ENCODE measurements around the gene PLXNC1. TPM values are rescaled to one million over a fixed set of nuclear protein-coding genes. Genes with fewer than 3 reads are reported as not detected.

PLXNC1 gene
- total RNA-seq, 1 donor from 2014 or later = under 0.01 TPM

DNA sequence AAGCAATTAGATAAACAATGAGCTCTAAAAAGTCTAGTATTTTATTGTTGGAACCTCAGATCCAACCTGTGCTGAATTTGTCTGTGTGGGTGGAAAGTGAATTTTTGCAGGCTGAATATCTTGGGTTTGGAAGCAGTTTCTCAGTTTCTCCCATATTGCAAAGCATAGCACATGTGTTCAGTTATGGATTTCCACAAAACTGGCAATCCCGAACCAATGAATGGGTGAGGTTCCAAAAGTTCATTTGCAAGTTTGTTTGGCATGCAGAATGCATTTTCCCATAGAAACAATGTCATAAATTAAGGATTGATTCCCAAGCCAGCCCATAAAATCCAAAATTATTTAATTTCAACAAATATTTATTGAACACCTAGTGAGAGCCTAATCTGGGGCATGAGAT is 43.4 kb downstream of the PLXNC1 start:
- FAIRE-seq = no peak
- DNase-seq (ENCODE audit: low read depth) = no peak
- no peaks in the 10 kb centered on the region for H3K36me3 ChIP-seq (ENCODE audit: control insufficient read depth, insufficient read depth, low read length)
- no peak for TF ChIP-seq CTCF (IDR thresholded peaks at IDR 0.05; ENCODE audit: insufficient read depth, low read length, severe bottlenecking)
- H3K4me3 ChIP-seq (ENCODE audit: low read depth, low read length) = no peak overlapping the region
- peaks cover 2% of the 10 kb centered on the region for H3K27me3 ChIP-seq (ENCODE audit: control insufficient read depth, insufficient read depth, low read length)

GRCh38 chr12:94192506-94192905 is 44.1 kb downstream of the PLXNC1 start:
- peaks cover 2% of the 10 kb centered on the region for H3K27me3 ChIP-seq (ENCODE audit: control insufficient read depth, insufficient read depth, low read length)
- no peak for TF ChIP-seq CTCF (IDR thresholded peaks at IDR 0.05; ENCODE audit: insufficient read depth, low read length, severe bottlenecking)
- H3K36me3 ChIP-seq (ENCODE audit: control insufficient read depth, insufficient read depth, low read length) = no peaks in the 10 kb centered on the region
- FAIRE-seq (no peak), DNase-seq (ENCODE audit: low read depth) (peak; percentile 50)
- H3K4me3 ChIP-seq (ENCODE audit: low read depth, low read length) = no peak overlapping the region

DNA sequence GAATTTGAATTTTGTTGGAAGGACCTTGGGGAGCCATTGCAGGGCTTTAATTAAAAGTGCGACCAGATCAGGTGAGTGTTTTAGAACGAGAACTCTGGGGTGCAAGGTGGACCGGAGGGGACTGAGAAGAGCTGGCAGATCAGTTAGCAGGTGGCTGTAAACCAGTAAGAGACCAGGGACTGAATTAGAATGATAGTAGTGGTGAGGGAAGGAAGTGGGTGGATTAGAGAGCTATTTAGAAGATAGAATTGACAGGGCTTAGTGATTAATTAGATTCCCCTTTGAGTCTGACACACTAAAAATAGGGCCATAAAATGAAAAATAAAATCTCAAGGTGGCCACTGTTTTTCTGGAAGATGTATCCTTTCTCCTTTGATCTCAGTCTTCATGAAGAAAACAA is 44.8 kb downstream of the PLXNC1 start:
- no peak for TF ChIP-seq CTCF (IDR thresholded peaks at IDR 0.05; ENCODE audit: insufficient read depth, low read length, severe bottlenecking)
- peaks cover 2% of the 10 kb centered on the region for H3K27me3 ChIP-seq (ENCODE audit: control insufficient read depth, insufficient read depth, low read length)
- no peak for FAIRE-seq
- H3K4me3 ChIP-seq (ENCODE audit: low read depth, low read length) = no peak overlapping the region
- no peaks in the 10 kb centered on the region for H3K36me3 ChIP-seq (ENCODE audit: control insufficient read depth, insufficient read depth, low read length)
- DNase-seq (ENCODE audit: low read depth) = no peak

GRCh38 chr12:94195483-94195882 is 47.1 kb downstream of the PLXNC1 start:
- FAIRE-seq = peak; percentile 62
- TF ChIP-seq CTCF (IDR thresholded peaks at IDR 0.05; ENCODE audit: insufficient read depth, low read length, severe bottlenecking) = no peak
- no peak for DNase-seq (ENCODE audit: low read depth)

DNA sequence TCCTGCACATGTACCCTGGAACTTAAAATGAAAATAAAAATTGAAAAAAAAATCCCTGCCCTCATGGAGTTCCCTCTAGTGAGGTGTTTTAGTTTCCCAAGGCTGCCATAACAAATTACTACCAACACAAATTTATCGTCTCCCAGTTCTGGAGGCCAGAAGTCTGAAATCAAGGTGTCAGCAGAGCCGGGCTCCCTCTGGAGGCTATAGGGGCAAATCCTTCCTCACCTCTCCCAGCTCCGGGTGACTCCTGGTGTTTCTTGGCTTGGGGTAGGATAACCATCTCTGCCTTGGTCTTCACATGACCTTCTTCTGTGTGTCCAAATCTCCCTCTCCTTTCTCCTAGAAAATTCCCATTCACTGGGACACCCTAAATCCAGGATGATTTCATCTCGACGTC is 50.1 kb downstream of the PLXNC1 start:
- peaks cover 2% of the 10 kb centered on the region for H3K27me3 ChIP-seq (ENCODE audit: control insufficient read depth, insufficient read depth, low read length)
- no peak overlapping the region for H3K4me3 ChIP-seq (ENCODE audit: low read depth, low read length)
- DNase-seq (ENCODE audit: low read depth) = no peak
- no peaks in the 10 kb centered on the region for H3K36me3 ChIP-seq (ENCODE audit: control insufficient read depth, insufficient read depth, low read length)
- TF ChIP-seq CTCF (IDR thresholded peaks at IDR 0.05; ENCODE audit: insufficient read depth, low read length, severe bottlenecking) = no peak
- no peak for FAIRE-seq

More at GRCh38 chr12:94195483-94195882, 47.1 kb downstream of the PLXNC1 start:
- Histone ChIP-seq H3K4me3 (ENCODE audit: low read depth, low read length) (no peak overlapping the region), H3K27me3 (ENCODE audit: control insufficient read depth, insufficient read depth, low read length) (peaks cover 2% of the 10 kb centered on the region), H3K36me3 (ENCODE audit: control insufficient read depth, insufficient read depth, low read length) (no peaks in the 10 kb centered on the region)

DNA sequence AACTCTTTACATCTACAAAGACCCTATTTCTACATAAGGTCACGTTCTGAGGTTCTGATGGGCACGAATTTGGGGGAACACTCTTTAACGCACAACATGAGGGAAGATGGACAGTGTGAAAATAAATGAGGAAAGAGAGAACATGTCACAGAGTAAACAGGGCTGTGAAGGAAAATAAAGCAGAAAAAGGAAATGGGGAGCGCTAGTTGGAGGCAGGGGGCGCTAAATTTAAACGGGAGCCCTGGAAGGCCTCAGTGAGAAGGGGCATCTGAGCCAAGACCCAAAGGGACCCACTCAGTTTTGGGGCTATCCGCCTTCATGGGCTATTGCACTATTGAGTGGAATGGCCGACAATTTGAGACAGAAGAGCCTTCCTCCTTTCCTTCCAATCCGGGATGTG is 50.5 kb downstream of the PLXNC1 start:
- TF ChIP-seq CTCF (IDR thresholded peaks at IDR 0.05; ENCODE audit: insufficient read depth, low read length, severe bottlenecking) = no peak

More for the DNA sequence above, 50.5 kb downstream of the PLXNC1 start:
- Histone ChIP-seq H3K4me3 (ENCODE audit: low read depth, low read length) (no peak overlapping the region), H3K27me3 (ENCODE audit: control insufficient read depth, insufficient read depth, low read length) (peaks cover 2% of the 10 kb centered on the region), H3K36me3 (ENCODE audit: control insufficient read depth, insufficient read depth, low read length) (no peaks in the 10 kb centered on the region)
- FAIRE-seq (no peak), DNase-seq (ENCODE audit: low read depth) (no peak)
